OCI-LY1 (cell line): Measurements from ENCODE around the gene CDH4.

ENCODE experiments used
- H2AFZ ChIP-seq: fragments of 200-600 bp; sonication (generic), shearing (Covaris generic); 2 replicates; pipeline ENCODE4 v1.6.0; 2014; ENCODE audit warnings: antibody characterized with exemption, mild to moderate bottlenecking, low read length
- H3F3A ChIP-seq: fragments of 200-600 bp; sonication (generic), shearing (Covaris generic); 2 replicates; pipeline ENCODE4 v1.6.0; 2014; ENCODE audit warnings: mild to moderate bottlenecking, antibody characterized with exemption, low read length, moderate library complexity; ENCODE audit not compliant: insufficient read depth
- H3K27ac ChIP-seq: fragments of 200-600 bp; sonication (generic); 2 replicates; pipeline ENCODE4 v1.5.1; 2014; ENCODE audit warnings: low read length, mixed run types, mild to moderate bottlenecking, low read depth; ENCODE audit not compliant: poor library complexity, severe bottlenecking
- H3K27me3 ChIP-seq: fragments of 200-600 bp; sonication (generic); 2 replicates; pipeline ENCODE4 v1.6.0; 2014; ENCODE audit warnings: antibody characterized with exemption, mild to moderate bottlenecking, low read length, moderate library complexity; ENCODE audit not compliant: insufficient read depth
- H3K36me3 ChIP-seq: fragments of 200-600 bp; sonication (generic); 2 replicates; pipeline ENCODE4 v1.6.1; 2014; ENCODE audit warnings: mild to moderate bottlenecking, antibody characterized with exemption, low read length, moderate library complexity, mixed read lengths; ENCODE audit not compliant: insufficient read depth
- H3K4me1 ChIP-seq: fragments of 200-600 bp; sonication (generic); 2 replicates; pipeline ENCODE4 v1.5.1; 2014; ENCODE audit warnings: mild to moderate bottlenecking, low read length, moderate library complexity; ENCODE audit not compliant: insufficient read depth, severe bottlenecking
- H3K4me2 ChIP-seq: fragments of 200-600 bp; sonication (generic), shearing (Covaris generic); 2 replicates; pipeline ENCODE4 v1.6.1; 2014; ENCODE audit warnings: low read length
- H3K4me3 ChIP-seq: fragments of 200-600 bp; sonication (generic); 2 replicates; pipeline ENCODE4 v1.5.1; 2014; ENCODE audit warnings: low read length, low read depth, mild to moderate bottlenecking, mixed read lengths; ENCODE audit not compliant: poor library complexity, severe bottlenecking
- H3K79me2 ChIP-seq: fragments of 200-600 bp; shearing (Covaris generic); 2 replicates; pipeline ENCODE4 v1.6.1; 2016; ENCODE audit warnings: mixed run types, low read length, mixed read lengths; ENCODE audit not compliant: insufficient read depth
- H3K9ac ChIP-seq: fragments of 200-600 bp; sonication (generic), shearing (Covaris generic); 2 replicates; pipeline ENCODE4 v1.6.1; 2014; ENCODE audit warnings: mild to moderate bottlenecking, low read length, mixed read lengths
- H3K9me2 ChIP-seq: fragments of 200-600 bp; sonication (generic), shearing (Covaris generic); 2 replicates; pipeline ENCODE4 v1.6.1; 2014; ENCODE audit warnings: low read depth, mild to moderate bottlenecking, low read length, mixed read lengths
- H3K9me3 ChIP-seq: fragments of 200-600 bp; shearing (Covaris generic); 2 replicates; pipeline ENCODE4 v1.6.1; 2014; ENCODE audit warnings: low read length, mixed read lengths
- H4K20me1 ChIP-seq: fragments of 200-600 bp; sonication (generic), shearing (Covaris generic); 2 replicates; pipeline ENCODE4 v1.6.0; 2016; ENCODE audit warnings: mild to moderate bottlenecking, low read length; ENCODE audit not compliant: insufficient read depth
- CTCF ChIP-seq: fragments of 200-600 bp; sonication (generic), shearing (Covaris generic); IDR thresholded peaks from 2 replicates; pipeline ENCODE4 v1.5.1; 2017; ENCODE audit warnings: mild to moderate bottlenecking, antibody characterized with exemption, low read length, moderate library complexity, mixed read lengths
- EZH2 ChIP-seq: fragments of 200-600 bp; sonication (generic), shearing (Covaris generic); IDR thresholded peaks from 2 replicates; pipeline ENCODE4 v1.8.0; 2017; ENCODE audit warnings: borderline replicate concordance, mixed run types, mild to moderate bottlenecking, antibody characterized with exemption, low read length, moderate library complexity, mixed read lengths

CDH4 gene

GRCh38 chr20:61821735-61822134 is 569.7 kb downstream of the CDH4 start:
- H3K4me1 ChIP-seq = no peaks in the 10 kb centered on the region
- H3F3A ChIP-seq = no peaks in the 10 kb centered on the region
- no peaks in the 10 kb centered on the region for H3K9me2 ChIP-seq
- no peaks in the 10 kb centered on the region for H3K27me3 ChIP-seq
- H3K36me3 ChIP-seq = no peaks in the 10 kb centered on the region
- no peaks in the 10 kb centered on the region for H4K20me1 ChIP-seq
- H2AFZ ChIP-seq = no peak overlapping the region
- H3K4me2 ChIP-seq = no peak overlapping the region
- H3K79me2 ChIP-seq = no peaks in the 10 kb centered on the region
- no peak overlapping the region for H3K9ac ChIP-seq
- no peak overlapping the region for H3K4me3 ChIP-seq
- no peaks in the 10 kb centered on the region for H3K9me3 ChIP-seq
- TF ChIP-seq EZH2 (no peak), CTCF (no peak)
- H3K27ac ChIP-seq = no peak overlapping the region

GRCh38 chr20:61822396-61822795 is 570.3 kb downstream of the CDH4 start:
- Histone ChIP-seq H3K27me3 (no peaks in the 10 kb centered on the region), H3K4me3 (no peak overlapping the region), H2AFZ (no peak overlapping the region), H3F3A (no peaks in the 10 kb centered on the region), H3K4me1 (no peaks in the 10 kb centered on the region), H3K79me2 (no peaks in the 10 kb centered on the region), H3K9me3 (no peaks in the 10 kb centered on the region), H4K20me1 (no peaks in the 10 kb centered on the region), H3K27ac (no peak overlapping the region), H3K9me2 (no peaks in the 10 kb centered on the region), H3K4me2 (no peak overlapping the region), H3K9ac (no peak overlapping the region), H3K36me3 (no peaks in the 10 kb centered on the region)
- TF ChIP-seq CTCF (no peak), EZH2 (no peak)

GRCh38 chr20:61823242-61823641 is 571.2 kb downstream of the CDH4 start:
- no peak overlapping the region for H3K9ac ChIP-seq
- H3K9me3 ChIP-seq = no peaks in the 10 kb centered on the region
- H3K27me3 ChIP-seq = no peaks in the 10 kb centered on the region
- H4K20me1 ChIP-seq = no peaks in the 10 kb centered on the region
- TF ChIP-seq EZH2 (no peak), CTCF (no peak)
- no peak overlapping the region for H3K4me2 ChIP-seq
- H3K27ac ChIP-seq = no peak overlapping the region
- H2AFZ ChIP-seq = no peak overlapping the region
- no peaks in the 10 kb centered on the region for H3K79me2 ChIP-seq
- H3K4me3 ChIP-seq = no peak overlapping the region
- H3K9me2 ChIP-seq = no peaks in the 10 kb centered on the region
- no peaks in the 10 kb centered on the region for H3K36me3 ChIP-seq
- H3K4me1 ChIP-seq = no peaks in the 10 kb centered on the region
- no peaks in the 10 kb centered on the region for H3F3A ChIP-seq
